ENCODE measurements around the gene PAX5. TPM values are rescaled to one million over a fixed set of nuclear protein-coding genes. Genes with fewer than 3 reads are reported as not detected.

PAX5 gene
- total and polyA plus RNA-seq, 9 donors, result 0.02 to 0.28 (median 0.05) TPM; not detected in 6

- H3K4me3 ChIP-seq, result no peak overlapping the region
- intact Hi-C loops (cut with DNase I), result no loop called here
- H3K36me3 ChIP-seq, result no peaks in the 10 kb centered on the region
- no peak for DNase-seq
- TF ChIP-seq EP300 (IDR thresholded peaks at IDR 0.05) (no peak), POLR2A (IDR thresholded peaks at IDR 0.05) (no peak)
- TF ChIP-seq, protein P1, sequence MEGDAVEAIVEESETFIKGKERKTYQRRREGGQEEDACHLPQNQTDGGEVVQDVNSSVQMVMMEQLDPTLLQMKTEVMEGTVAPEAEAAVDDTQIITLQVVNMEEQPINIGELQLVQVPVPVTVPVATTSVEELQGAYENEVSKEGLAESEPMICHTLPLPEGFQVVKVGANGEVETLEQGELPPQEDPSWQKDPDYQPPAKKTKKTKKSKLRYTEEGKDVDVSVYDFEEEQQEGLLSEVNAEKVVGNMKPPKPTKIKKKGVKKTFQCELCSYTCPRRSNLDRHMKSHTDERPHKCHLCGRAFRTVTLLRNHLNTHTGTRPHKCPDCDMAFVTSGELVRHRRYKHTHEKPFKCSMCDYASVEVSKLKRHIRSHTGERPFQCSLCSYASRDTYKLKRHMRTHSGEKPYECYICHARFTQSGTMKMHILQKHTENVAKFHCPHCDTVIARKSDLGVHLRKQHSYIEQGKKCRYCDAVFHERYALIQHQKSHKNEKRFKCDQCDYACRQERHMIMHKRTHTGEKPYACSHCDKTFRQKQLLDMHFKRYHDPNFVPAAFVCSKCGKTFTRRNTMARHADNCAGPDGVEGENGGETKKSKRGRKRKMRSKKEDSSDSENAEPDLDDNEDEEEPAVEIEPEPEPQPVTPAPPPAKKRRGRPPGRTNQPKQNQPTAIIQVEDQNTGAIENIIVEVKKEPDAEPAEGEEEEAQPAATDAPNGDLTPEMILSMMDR (IDR thresholded peaks at IDR 0.05), result no peak
- 61 to 63% (median 62%) methylated on average over 8 of the region's 8 CpGs for WGBS, 3 donors
- H3K27ac ChIP-seq, result no peak overlapping the region
- H3K9me3 ChIP-seq, result no peaks in the 10 kb centered on the region
- H3K27me3 ChIP-seq, result no peaks in the 10 kb centered on the region
- no peaks in the 10 kb centered on the region for H3K4me1 ChIP-seq (ENCODE audit: insufficient read depth)
These were observed 131.9 kb downstream of the PAX5 start for GRCh38 chr9:36902080-36902716.

GRCh38 chr9:36901528-36901927, 132.5 kb downstream of the PAX5 start:
- H3K9me3 ChIP-seq, result no peaks in the 10 kb centered on the region
- TF ChIP-seq POLR2A (IDR thresholded peaks at IDR 0.05) (no peak), EP300 (IDR thresholded peaks at IDR 0.05) (no peak)
- TF ChIP-seq, protein P1 (IDR thresholded peaks at IDR 0.05), result no peak
- no peaks in the 10 kb centered on the region for H3K4me1 ChIP-seq (ENCODE audit: insufficient read depth)
- 79 to 85% (median 80%) methylated on average over 7 of the region's 7 CpGs for WGBS, 3 donors
- no peak overlapping the region for H3K4me3 ChIP-seq
- intact Hi-C loops (cut with DNase I), result no loop called here
- no peaks in the 10 kb centered on the region for H3K36me3 ChIP-seq
- no peak overlapping the region for H3K27ac ChIP-seq
- H3K27me3 ChIP-seq, result no peaks in the 10 kb centered on the region
- DNase-seq, result no peak

- 84 to 90% (median 86%) methylated on average over 6 of the region's 6 CpGs for WGBS, 3 donors
- H3K9me3 ChIP-seq, result no peaks in the 10 kb centered on the region
- H3K4me3 ChIP-seq, result no peak overlapping the region
These were observed 133.2 kb downstream of the PAX5 start for GRCh38 chr9:36900856-36901220.

GRCh38 chr9:36900136-36900855, 133.8 kb downstream of the PAX5 start:
- WGBS, 3 donors, result 68 to 75% (median 71%) methylated on average over 18 of the region's 18 CpGs
- Histone ChIP-seq H3K4me3 (no peak overlapping the region), H3K4me1 (ENCODE audit: insufficient read depth) (no peaks in the 10 kb centered on the region), H3K36me3 (no peaks in the 10 kb centered on the region), H3K27ac (no peak overlapping the region), H3K9me3 (no peaks in the 10 kb centered on the region), H3K27me3 (no peaks in the 10 kb centered on the region)
- intact Hi-C loops (cut with DNase I), result no loop called here
- TF ChIP-seq EP300 (IDR thresholded peaks at IDR 0.05) (no peak), POLR2A (IDR thresholded peaks at IDR 0.05) (no peak)
- TF ChIP-seq, protein P1 (IDR thresholded peaks at IDR 0.05), result no peak
- no peak for DNase-seq

More at GRCh38 chr9:36900856-36901220, 133.2 kb downstream of the PAX5 start:
- no peak for DNase-seq
- no peaks in the 10 kb centered on the region for H3K27me3 ChIP-seq
- H3K36me3 ChIP-seq, result no peaks in the 10 kb centered on the region
- no peaks in the 10 kb centered on the region for H3K4me1 ChIP-seq (ENCODE audit: insufficient read depth)
- TF ChIP-seq EP300 (IDR thresholded peaks at IDR 0.05), result no peak
- no peak overlapping the region for H3K27ac ChIP-seq
- intact Hi-C loops (cut with DNase I), result no loop called here

DNA sequence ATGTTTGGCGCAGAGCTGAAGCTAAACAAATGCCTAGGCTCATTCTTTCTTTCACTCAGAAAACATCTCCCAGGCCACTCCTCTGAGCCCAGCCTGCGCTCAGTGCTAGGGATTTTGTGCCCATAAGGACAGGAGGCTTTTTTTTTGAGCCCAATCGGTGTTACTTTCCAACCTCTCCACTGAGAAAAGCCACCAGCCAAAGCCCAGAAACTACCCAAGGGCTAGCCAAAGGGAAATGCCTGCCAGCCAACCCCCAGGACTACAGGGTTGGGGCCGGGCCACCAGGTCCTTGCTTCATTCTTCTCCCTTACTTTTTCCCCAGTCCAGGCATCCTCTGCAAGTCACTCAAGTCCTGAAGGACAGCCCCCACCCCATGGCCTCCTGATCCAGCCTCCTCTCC, 134.7 kb downstream of the PAX5 start:
- Histone ChIP-seq H3K27ac (no peak overlapping the region), H3K9me3 (no peaks in the 10 kb centered on the region), H3K36me3 (no peaks in the 10 kb centered on the region), H3K4me3 (no peak overlapping the region), H3K4me1 (ENCODE audit: insufficient read depth) (no peaks in the 10 kb centered on the region), H3K27me3 (no peaks in the 10 kb centered on the region)
- intact Hi-C loops (cut with DNase I), result no loop called here
- DNase-seq, result no peak
- TF ChIP-seq, protein P1 (IDR thresholded peaks at IDR 0.05), result no peak
- TF ChIP-seq EP300 (IDR thresholded peaks at IDR 0.05), result no peak
- no peak for TF ChIP-seq POLR2A (IDR thresholded peaks at IDR 0.05)
- WGBS, 3 donors, result 90 to 96% (median 92%) methylated on average over 4 of the region's 4 CpGs

All from ovary (tissue), 9 donors.